GM23338 (cell line): Measurements from ENCODE around the gene CCNL1. TPM values are rescaled to one million over a fixed set of nuclear protein-coding genes. Genes with fewer than 3 reads are reported as not detected.

Experiments used
- ATAC-seq: fragments of 200-7000 bp; cut with Tn5 transposase; 3 replicates; pipeline ENCODE4 v1.9.1; 2020
- DNase-seq: peaks from one replicate; pipeline ENCODE4 v3.0.0-alpha.2; 2015; ENCODE audit warnings: low spot score
- H2AFZ ChIP-seq: fragments of 200-600 bp; sonication (generic); 2 replicates; pipeline ENCODE4 v1.8.0; 2016; ENCODE audit warnings: antibody characterized with exemption, mild to moderate bottlenecking, moderate library complexity
- H3F3A ChIP-seq: fragments of 200-600 bp; sonication (generic); replicated peaks from 2 replicates; pipeline ENCODE4 v1.8.0; 2017; ENCODE audit warnings: antibody characterized with exemption, mixed run types, low read depth
- H3K27ac ChIP-seq: fragments of 200-600 bp; sonication (generic); 2 replicates; pipeline ENCODE4 v1.6.1; 2016; ENCODE audit warnings: low read depth
- H3K27me3 ChIP-seq: fragments of 200-600 bp; sonication (generic); 2 replicates; pipeline ENCODE4 v1.8.0; 2016; ENCODE audit warnings: mild to moderate bottlenecking, mixed run types, moderate library complexity; ENCODE audit not compliant: insufficient read depth
- H3K36me3 ChIP-seq: fragments of 200-600 bp; sonication (generic); 2 replicates; pipeline ENCODE4 v1.8.0; 2016; ENCODE audit warnings: mild to moderate bottlenecking; ENCODE audit not compliant: insufficient read depth
- H3K4me1 ChIP-seq: fragments of 200-600 bp; sonication (generic); 2 replicates; pipeline ENCODE4 v1.8.0; 2016; ENCODE audit warnings: mild to moderate bottlenecking, moderate library complexity; ENCODE audit not compliant: insufficient read depth
- H3K4me2 ChIP-seq: fragments of 200-600 bp; sonication (generic); 2 replicates; pipeline ENCODE4 v1.7.1; 2017; ENCODE audit warnings: mixed run types
- H3K4me3 ChIP-seq: fragments of 200-600 bp; sonication (generic); 2 replicates; pipeline ENCODE4 v1.6.1; 2016; ENCODE audit warnings: mixed run types
- H3K79me2 ChIP-seq: fragments of 200-600 bp; sonication (generic); replicated peaks from 2 replicates; pipeline ENCODE4 v1.8.0; 2017; ENCODE audit warnings: mild to moderate bottlenecking; ENCODE audit not compliant: insufficient read depth
- H3K9me2 ChIP-seq: fragments of 200-600 bp; sonication (generic); 2 replicates; pipeline ENCODE4 v1.8.0; 2017; ENCODE audit not compliant: insufficient read depth
- H4K20me1 ChIP-seq: fragments of 200-600 bp; sonication (generic); replicated peaks from 2 replicates; pipeline ENCODE4 v1.8.0; 2017; ENCODE audit warnings: mild to moderate bottlenecking; ENCODE audit not compliant: insufficient read depth
- H3K27ac Mint-ChIP-seq: 2 replicates; pipeline ENCODE4 v1.8.0; 2020; ENCODE audit warnings: inconsistent platforms, mild to moderate bottlenecking, moderate library complexity, mixed read lengths
- H3K27me3 Mint-ChIP-seq: 3 replicates; pipeline ENCODE4 v1.8.0; 2022; ENCODE audit warnings: low read depth, mild to moderate bottlenecking, moderate library complexity, mixed read lengths, inconsistent platforms; ENCODE audit not compliant: insufficient read depth, poor library complexity
- H3K36me3 Mint-ChIP-seq: 3 replicates; pipeline ENCODE4 v1.8.0; 2021; ENCODE audit warnings: low read depth, mild to moderate bottlenecking, inconsistent platforms, moderate library complexity, mixed read lengths
- H3K4me1 Mint-ChIP-seq: 3 replicates; pipeline ENCODE4 v1.8.0; 2020; ENCODE audit warnings: mild to moderate bottlenecking, inconsistent platforms, mixed read lengths
- H3K4me3 Mint-ChIP-seq: 3 replicates; pipeline ENCODE4 v1.8.0; 2021; ENCODE audit warnings: moderate library complexity, mild to moderate bottlenecking, inconsistent platforms, mixed read lengths
- H3K9me3 Mint-ChIP-seq: 3 replicates; pipeline ENCODE4 v1.8.0; 2020; ENCODE audit warnings: moderate library complexity, mild to moderate bottlenecking, inconsistent platforms, mixed read lengths
- CREB1 ChIP-seq: fragments of 250-450 bp; sonication (Bioruptor Pico); IDR thresholded peaks from 2 replicates; pipeline ENCODE4 v1.5.0; 2020; ENCODE audit warnings: low read depth, mild to moderate bottlenecking, moderate library complexity
- EZH2 ChIP-seq: fragments of 200-600 bp; sonication (generic); IDR thresholded peaks from one replicate; pipeline ENCODE4 v1.8.0; 2017; ENCODE audit warnings: antibody characterized with exemption, mild to moderate bottlenecking, low read depth; ENCODE audit not compliant: unreplicated experiment
- EZH2phosphoT487 ChIP-seq: fragments of 200-600 bp; sonication (generic); IDR thresholded peaks from one replicate; pipeline ENCODE4 v1.8.1; 2018; ENCODE audit warnings: antibody characterized with exemption; ENCODE audit not compliant: unreplicated experiment
- JUNB ChIP-seq: IDR thresholded peaks from one replicate; pipeline ENCODE4 v1.6.1; 2016; ENCODE audit warnings: antibody characterized with exemption; ENCODE audit not compliant: unreplicated experiment
- NANOG ChIP-seq: IDR thresholded peaks from 2 replicates; pipeline ENCODE4 v1.6.1; 2016; ENCODE audit warnings: antibody characterized with exemption, borderline replicate concordance
- POLR2AphosphoS5 ChIP-seq: IDR thresholded peaks from 2 replicates; pipeline ENCODE4 v1.6.1; 2016; ENCODE audit warnings: antibody characterized with exemption, low read depth
- STAT1 ChIP-seq: IDR thresholded peaks from one replicate; pipeline ENCODE4 v1.6.1; 2016; ENCODE audit warnings: antibody characterized with exemption; ENCODE audit not compliant: unreplicated experiment
- ZNF114 ChIP-seq: fragments of 250-450 bp; sonication (Bioruptor Pico); IDR thresholded peaks from 2 replicates; pipeline ENCODE4 v1.5.0; 2020; ENCODE audit warnings: mild to moderate bottlenecking, moderate library complexity
- ZNF331 ChIP-seq: fragments of 250-450 bp; sonication (Bioruptor Pico); IDR thresholded peaks from 2 replicates; pipeline ENCODE4 v1.5.0; 2020; ENCODE audit warnings: low read depth, mild to moderate bottlenecking, moderate library complexity
- polyA plus RNA-seq: library from polyadenylated mRNA; unstranded; fragments of >200 nt; fragmentation: Nextera tagmentation; extraction: Ambion mirVana; gene quantifications from 2 replicates; pipeline ENCODE4 v1.2.1, GENCODE V29; 2016
- total RNA-seq: library from RNA; depleted of rRNA; stranded (reverse); fragments of >200 nt; shearing (Covaris generic); gene quantifications from 2 replicates; pipeline ENCODE4 v1.2.3, GENCODE V29; 2014
- TF ChIP-seq, protein P1 (sequence below): fragments of 250-450 bp; sonication (Bioruptor Pico); IDR thresholded peaks from 2 replicates; pipeline ENCODE4 v1.5.0; 2020; ENCODE audit warnings: mild to moderate bottlenecking, moderate library complexity
- TF ChIP-seq, protein P2 (sequence below), 2 experiments: fragments of 200-600 bp in 1 of 2; sonication (generic) in 1 of 2; conservative IDR thresholded peaks; 2 replicates each; pipeline versions ENCODE4 v1.5.1 to v1.6.1; 2016 to 2017; ENCODE audit warnings: antibody characterized with exemption in 2 of 2, low read depth in 2 of 2, mild to moderate bottlenecking in 2 of 2, moderate library complexity in 1 of 2
- TF ChIP-seq, protein P3 (sequence below): IDR thresholded peaks from one replicate; pipeline ENCODE4 v1.6.1; 2018; ENCODE audit warnings: antibody characterized with exemption; ENCODE audit not compliant: unreplicated experiment
- TF ChIP-seq, protein P4 (sequence below): IDR thresholded peaks from 2 replicates; pipeline ENCODE4 v1.6.1; 2016; ENCODE audit warnings: antibody characterized with exemption

CCNL1 gene
- total and polyA plus RNA-seq, 2 experiments from 2014 or later: 108 to 134 TPM

DNA sequence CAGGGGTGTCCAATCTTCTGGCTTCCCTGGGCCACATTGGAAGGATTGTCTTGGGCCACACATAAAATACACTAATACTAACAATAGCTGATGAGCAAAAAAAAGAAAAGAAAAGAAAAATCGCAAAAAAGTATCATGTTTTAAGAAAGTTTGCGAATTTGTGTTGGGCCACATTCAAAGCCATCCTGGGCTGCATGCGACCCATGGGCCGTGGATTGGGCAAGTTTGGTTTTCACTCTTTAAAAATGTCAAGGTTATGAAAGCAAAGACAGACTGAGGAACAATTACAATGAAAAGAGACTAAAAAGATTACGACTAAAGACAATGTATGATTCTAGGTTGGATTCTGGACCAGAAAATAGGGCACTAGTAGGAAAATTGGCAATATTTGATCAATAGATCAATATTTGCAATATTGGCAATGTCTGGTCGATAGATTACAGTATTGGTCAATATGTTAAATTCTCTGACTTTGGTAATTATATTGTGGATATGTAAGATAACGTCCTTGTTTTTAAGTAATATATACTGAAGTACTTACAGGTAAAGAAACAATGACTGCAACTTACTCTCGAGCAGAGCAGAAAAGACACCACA is 19.9 kb downstream of the CCNL1 start:
- ATAC-seq (no peak), DNase-seq (no peak)
- H3K4me3 ChIP-seq: no peak overlapping the region
- H3K4me1 ChIP-seq: peaks cover 3% of the 10 kb centered on the region; the same call in 1 of the 2 replicates
- TF ChIP-seq POLR2AphosphoS5 (no peak), NANOG (no peak), ZNF331 (CRISPR knock-in tag) (no peak), JUNB (no peak), ZNF114 (no peak), EZH2 (no peak), STAT1 (no peak), EZH2phosphoT487 (no peak), CREB1 (CRISPR knock-in tag) (no peak)
- TF ChIP-seq, protein P1, sequence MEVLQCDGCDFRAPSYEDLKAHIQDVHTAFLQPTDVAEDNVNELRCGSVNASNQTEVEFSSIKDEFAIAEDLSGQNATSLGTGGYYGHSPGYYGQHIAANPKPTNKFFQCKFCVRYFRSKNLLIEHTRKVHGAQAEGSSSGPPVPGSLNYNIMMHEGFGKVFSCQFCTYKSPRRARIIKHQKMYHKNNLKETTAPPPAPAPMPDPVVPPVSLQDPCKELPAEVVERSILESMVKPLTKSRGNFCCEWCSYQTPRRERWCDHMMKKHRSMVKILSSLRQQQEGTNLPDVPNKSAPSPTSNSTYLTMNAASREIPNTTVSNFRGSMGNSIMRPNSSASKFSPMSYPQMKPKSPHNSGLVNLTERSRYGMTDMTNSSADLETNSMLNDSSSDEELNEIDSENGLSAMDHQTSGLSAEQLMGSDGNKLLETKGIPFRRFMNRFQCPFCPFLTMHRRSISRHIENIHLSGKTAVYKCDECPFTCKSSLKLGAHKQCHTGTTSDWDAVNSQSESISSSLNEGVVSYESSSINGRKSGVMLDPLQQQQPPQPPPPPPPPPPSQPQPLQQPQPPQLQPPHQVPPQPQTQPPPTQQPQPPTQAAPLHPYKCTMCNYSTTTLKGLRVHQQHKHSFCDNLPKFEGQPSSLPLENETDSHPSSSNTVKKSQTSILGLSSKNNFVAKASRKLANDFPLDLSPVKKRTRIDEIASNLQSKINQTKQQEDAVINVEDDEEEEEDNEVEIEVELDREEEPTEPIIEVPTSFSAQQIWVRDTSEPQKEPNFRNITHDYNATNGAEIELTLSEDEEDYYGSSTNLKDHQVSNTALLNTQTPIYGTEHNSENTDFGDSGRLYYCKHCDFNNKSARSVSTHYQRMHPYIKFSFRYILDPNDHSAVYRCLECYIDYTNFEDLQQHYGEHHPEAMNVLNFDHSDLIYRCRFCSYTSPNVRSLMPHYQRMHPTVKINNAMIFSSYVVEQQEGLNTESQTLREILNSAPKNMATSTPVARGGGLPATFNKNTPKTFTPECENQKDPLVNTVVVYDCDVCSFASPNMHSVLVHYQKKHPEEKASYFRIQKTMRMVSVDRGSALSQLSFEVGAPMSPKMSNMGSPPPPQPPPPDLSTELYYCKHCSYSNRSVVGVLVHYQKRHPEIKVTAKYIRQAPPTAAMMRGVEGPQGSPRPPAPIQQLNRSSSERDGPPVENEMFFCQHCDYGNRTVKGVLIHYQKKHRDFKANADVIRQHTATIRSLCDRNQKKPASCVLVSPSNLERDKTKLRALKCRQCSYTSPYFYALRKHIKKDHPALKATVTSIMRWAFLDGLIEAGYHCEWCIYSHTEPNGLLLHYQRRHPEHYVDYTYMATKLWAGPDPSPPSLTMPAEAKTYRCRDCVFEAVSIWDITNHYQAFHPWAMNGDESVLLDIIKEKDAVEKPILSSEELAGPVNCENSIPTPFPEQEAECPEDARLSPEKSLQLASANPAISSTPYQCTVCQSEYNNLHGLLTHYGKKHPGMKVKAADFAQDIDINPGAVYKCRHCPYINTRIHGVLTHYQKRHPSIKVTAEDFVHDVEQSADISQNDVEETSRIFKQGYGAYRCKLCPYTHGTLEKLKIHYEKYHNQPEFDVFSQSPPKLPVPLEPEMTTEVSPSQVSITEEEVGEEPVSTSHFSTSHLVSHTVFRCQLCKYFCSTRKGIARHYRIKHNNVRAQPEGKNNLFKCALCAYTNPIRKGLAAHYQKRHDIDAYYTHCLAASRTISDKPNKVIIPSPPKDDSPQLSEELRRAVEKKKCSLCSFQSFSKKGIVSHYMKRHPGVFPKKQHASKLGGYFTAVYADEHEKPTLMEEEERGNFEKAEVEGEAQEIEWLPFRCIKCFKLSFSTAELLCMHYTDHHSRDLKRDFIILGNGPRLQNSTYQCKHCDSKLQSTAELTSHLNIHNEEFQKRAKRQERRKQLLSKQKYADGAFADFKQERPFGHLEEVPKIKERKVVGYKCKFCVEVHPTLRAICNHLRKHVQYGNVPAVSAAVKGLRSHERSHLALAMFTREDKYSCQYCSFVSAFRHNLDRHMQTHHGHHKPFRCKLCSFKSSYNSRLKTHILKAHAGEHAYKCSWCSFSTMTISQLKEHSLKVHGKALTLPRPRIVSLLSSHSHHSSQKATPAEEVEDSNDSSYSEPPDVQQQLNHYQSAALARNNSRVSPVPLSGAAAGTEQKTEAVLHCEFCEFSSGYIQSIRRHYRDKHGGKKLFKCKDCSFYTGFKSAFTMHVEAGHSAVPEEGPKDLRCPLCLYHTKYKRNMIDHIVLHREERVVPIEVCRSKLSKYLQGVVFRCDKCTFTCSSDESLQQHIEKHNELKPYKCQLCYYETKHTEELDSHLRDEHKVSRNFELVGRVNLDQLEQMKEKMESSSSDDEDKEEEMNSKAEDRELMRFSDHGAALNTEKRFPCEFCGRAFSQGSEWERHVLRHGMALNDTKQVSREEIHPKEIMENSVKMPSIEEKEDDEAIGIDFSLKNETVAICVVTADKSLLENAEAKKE (CRISPR knock-in tag): no peak
- TF ChIP-seq, protein P2, sequence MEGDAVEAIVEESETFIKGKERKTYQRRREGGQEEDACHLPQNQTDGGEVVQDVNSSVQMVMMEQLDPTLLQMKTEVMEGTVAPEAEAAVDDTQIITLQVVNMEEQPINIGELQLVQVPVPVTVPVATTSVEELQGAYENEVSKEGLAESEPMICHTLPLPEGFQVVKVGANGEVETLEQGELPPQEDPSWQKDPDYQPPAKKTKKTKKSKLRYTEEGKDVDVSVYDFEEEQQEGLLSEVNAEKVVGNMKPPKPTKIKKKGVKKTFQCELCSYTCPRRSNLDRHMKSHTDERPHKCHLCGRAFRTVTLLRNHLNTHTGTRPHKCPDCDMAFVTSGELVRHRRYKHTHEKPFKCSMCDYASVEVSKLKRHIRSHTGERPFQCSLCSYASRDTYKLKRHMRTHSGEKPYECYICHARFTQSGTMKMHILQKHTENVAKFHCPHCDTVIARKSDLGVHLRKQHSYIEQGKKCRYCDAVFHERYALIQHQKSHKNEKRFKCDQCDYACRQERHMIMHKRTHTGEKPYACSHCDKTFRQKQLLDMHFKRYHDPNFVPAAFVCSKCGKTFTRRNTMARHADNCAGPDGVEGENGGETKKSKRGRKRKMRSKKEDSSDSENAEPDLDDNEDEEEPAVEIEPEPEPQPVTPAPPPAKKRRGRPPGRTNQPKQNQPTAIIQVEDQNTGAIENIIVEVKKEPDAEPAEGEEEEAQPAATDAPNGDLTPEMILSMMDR (conservative IDR thresholded peaks at IDR 0.05; ENCODE audit: low read depth in 2 of 2): no peak
- TF ChIP-seq, protein P3, sequence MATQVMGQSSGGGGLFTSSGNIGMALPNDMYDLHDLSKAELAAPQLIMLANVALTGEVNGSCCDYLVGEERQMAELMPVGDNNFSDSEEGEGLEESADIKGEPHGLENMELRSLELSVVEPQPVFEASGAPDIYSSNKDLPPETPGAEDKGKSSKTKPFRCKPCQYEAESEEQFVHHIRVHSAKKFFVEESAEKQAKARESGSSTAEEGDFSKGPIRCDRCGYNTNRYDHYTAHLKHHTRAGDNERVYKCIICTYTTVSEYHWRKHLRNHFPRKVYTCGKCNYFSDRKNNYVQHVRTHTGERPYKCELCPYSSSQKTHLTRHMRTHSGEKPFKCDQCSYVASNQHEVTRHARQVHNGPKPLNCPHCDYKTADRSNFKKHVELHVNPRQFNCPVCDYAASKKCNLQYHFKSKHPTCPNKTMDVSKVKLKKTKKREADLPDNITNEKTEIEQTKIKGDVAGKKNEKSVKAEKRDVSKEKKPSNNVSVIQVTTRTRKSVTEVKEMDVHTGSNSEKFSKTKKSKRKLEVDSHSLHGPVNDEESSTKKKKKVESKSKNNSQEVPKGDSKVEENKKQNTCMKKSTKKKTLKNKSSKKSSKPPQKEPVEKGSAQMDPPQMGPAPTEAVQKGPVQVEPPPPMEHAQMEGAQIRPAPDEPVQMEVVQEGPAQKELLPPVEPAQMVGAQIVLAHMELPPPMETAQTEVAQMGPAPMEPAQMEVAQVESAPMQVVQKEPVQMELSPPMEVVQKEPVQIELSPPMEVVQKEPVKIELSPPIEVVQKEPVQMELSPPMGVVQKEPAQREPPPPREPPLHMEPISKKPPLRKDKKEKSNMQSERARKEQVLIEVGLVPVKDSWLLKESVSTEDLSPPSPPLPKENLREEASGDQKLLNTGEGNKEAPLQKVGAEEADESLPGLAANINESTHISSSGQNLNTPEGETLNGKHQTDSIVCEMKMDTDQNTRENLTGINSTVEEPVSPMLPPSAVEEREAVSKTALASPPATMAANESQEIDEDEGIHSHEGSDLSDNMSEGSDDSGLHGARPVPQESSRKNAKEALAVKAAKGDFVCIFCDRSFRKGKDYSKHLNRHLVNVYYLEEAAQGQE: no peak
- TF ChIP-seq, protein P4, sequence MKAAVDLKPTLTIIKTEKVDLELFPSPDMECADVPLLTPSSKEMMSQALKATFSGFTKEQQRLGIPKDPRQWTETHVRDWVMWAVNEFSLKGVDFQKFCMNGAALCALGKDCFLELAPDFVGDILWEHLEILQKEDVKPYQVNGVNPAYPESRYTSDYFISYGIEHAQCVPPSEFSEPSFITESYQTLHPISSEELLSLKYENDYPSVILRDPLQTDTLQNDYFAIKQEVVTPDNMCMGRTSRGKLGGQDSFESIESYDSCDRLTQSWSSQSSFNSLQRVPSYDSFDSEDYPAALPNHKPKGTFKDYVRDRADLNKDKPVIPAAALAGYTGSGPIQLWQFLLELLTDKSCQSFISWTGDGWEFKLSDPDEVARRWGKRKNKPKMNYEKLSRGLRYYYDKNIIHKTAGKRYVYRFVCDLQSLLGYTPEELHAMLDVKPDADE: no peak
- H3K27ac Mint-ChIP-seq: no peak overlapping the region
- no peaks in the 10 kb centered on the region for H3K9me2 ChIP-seq
- no peaks in the 10 kb centered on the region for H3K27me3 ChIP-seq
- no peaks in the 10 kb centered on the region; the same call in 1 of the 2 replicates for H3F3A ChIP-seq
- H3K36me3 ChIP-seq: no peaks in the 10 kb centered on the region
- H3K4me2 ChIP-seq: no peak overlapping the region
- H3K4me3 Mint-ChIP-seq: no peak overlapping the region
- H3K79me2 ChIP-seq: no peaks in the 10 kb centered on the region
- peaks cover under 1% of the 10 kb centered on the region for H3K27me3 Mint-ChIP-seq
- H3K9me3 Mint-ChIP-seq: no peaks in the 10 kb centered on the region
- H3K27ac ChIP-seq: no peak overlapping the region
- peaks cover 5% of the 10 kb centered on the region; the same call in 1 of the 2 replicates for H4K20me1 ChIP-seq
- H3K36me3 Mint-ChIP-seq: peaks cover 5% of the 10 kb centered on the region; the same call in 1 of the 3 replicates
- peaks cover 2% of the 10 kb centered on the region; the same call in 2 of the 3 replicates for H3K4me1 Mint-ChIP-seq
- H2AFZ ChIP-seq: no peak overlapping the region
